Coronary artery (tissue), 2 donors: ENCODE measurements around the gene HS3ST4.

ENCODE experiments used
- DNase-seq: peaks from one replicate; pipeline ENCODE4 v3.0.0-alpha.2; 2017; ENCODE audit warnings: low spot score
- H3K27ac ChIP-seq, 2 donors: fragments of 200-600 bp; sonication (generic); one replicate each; pipeline ENCODE4 v1.5.1; 2016 to 2019
- H3K4me3 ChIP-seq: fragments of 200-600 bp; sonication (generic); 2 replicates; pipeline ENCODE4 v1.5.1; 2016; ENCODE audit warnings: mild to moderate bottlenecking, moderate library complexity
- TF ChIP-seq, protein P1 (sequence below): fragments of 200-600 bp; sonication (generic); IDR thresholded peaks from one replicate; pipeline ENCODE4 v1.5.1; 2019; ENCODE audit warnings: antibody characterized with exemption

Gene HS3ST4

DNA sequence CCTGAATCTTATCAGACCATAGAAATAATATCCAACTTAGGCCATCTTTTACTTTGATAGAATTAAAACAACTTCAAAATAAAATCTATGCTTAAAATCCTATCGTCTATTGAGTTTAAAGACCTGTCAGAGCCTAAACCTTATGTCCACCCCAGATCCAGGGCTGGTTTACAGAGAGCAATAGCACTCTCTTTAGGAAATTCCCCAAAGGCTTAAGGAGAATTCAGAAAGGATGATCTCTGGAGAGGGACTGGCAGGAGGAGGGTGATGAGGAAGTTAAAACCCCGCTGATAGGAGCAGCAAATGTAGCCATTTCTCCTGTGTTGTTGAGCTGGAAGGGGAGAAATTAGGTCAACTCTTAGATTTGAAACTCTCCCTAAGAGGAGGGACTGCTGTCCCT, 175.3 kb downstream of the HS3ST4 start:
- no peak overlapping the region for H3K4me3 ChIP-seq
- TF ChIP-seq, protein P1, sequence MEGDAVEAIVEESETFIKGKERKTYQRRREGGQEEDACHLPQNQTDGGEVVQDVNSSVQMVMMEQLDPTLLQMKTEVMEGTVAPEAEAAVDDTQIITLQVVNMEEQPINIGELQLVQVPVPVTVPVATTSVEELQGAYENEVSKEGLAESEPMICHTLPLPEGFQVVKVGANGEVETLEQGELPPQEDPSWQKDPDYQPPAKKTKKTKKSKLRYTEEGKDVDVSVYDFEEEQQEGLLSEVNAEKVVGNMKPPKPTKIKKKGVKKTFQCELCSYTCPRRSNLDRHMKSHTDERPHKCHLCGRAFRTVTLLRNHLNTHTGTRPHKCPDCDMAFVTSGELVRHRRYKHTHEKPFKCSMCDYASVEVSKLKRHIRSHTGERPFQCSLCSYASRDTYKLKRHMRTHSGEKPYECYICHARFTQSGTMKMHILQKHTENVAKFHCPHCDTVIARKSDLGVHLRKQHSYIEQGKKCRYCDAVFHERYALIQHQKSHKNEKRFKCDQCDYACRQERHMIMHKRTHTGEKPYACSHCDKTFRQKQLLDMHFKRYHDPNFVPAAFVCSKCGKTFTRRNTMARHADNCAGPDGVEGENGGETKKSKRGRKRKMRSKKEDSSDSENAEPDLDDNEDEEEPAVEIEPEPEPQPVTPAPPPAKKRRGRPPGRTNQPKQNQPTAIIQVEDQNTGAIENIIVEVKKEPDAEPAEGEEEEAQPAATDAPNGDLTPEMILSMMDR: no peak
- DNase-seq: no peak
- no peak overlapping the region for H3K27ac ChIP-seq

GRCh38 chr16:25868106-25868505, 176.3 kb downstream of the HS3ST4 start:
- no peak overlapping the region for H3K27ac ChIP-seq
- H3K4me3 ChIP-seq: no peak overlapping the region
- DNase-seq: no peak
- TF ChIP-seq, protein P1: no peak

DNA sequence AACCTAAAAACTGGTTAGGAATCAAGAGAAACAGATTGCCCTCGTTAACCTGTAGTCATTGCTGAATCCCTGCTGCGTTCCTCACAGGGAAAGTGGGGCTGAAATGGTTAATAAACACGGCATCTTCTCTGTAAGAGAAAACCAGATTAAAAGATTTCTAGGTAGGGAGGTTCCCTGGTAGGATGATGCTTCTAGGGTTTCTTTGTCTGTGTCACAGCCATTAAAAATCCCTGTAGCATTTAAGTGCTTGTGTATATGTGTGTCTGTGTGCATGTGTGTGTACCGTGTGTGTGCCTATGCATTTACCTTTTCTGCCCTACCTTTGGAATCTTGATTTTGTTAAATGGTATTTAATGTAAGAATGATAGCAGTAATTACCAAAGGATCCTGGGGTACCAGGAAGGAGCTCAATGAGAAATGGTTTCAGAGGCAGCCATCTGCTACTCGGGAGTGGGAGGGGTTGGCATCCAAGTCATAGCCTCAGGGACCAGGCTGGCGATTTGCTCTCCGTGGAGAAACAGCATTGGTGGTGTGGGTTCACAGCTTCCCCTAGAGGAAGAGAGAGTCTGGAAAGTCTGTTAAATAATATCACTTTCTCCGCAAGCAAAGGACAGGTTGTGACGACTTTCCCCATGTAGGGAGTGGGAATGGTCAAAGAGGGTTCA, 177.1 kb downstream of the HS3ST4 start:
- no peak for DNase-seq
- TF ChIP-seq, protein P1: no peak
- H3K27ac ChIP-seq: no peak overlapping the region
- no peak overlapping the region for H3K4me3 ChIP-seq

- no peak overlapping the region for H3K4me3 ChIP-seq
- DNase-seq: no peak
- H3K27ac ChIP-seq: no peak overlapping the region
- TF ChIP-seq, protein P1: no peak
These were observed 180.8 kb downstream of the HS3ST4 start for GRCh38 chr16:25872369-25873070.

DNA sequence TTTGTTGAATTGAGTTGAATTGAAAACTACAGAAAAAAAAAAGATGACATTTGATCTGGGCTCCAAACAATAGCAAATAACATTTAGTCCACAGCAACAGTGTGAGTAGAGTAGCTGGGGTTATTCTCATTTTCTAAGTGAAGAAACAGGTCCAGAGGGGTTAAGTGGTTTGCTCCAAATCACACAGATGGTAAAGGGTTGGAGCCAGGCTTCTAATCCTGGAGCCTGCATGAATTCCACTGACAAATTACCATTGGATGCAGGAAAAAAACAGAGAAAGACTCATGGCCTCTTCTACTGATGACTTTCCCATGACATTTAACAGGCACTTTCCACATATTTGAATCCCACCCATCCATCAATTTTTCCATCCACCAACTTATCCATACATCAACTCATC, 182.4 kb downstream of the HS3ST4 start:
- DNase-seq: no peak
- TF ChIP-seq, protein P1: no peak
- Histone ChIP-seq H3K27ac (no peak overlapping the region), H3K4me3 (no peak overlapping the region)

GRCh38 chr16:25875956-25876598, 184.3 kb downstream of the HS3ST4 start:
- DNase-seq: no peak
- H3K27ac ChIP-seq: no peak overlapping the region
- TF ChIP-seq, protein P1: no peak
- no peak overlapping the region for H3K4me3 ChIP-seq
